HL-60 (cell line): Measurements from ENCODE around the gene DOK6.

ENCODE experiments used
- DNase-seq, 2 experiments: peaks; one replicate each; pipeline ENCODE4 v3.0.0-alpha.2; 2010 to 2020; ENCODE audit warnings: low read depth in 1 of 2, low spot score in 1 of 2
- H3K27ac ChIP-seq: fragments of 250-450 bp; sonication (Bioruptor Pico); replicated peaks from 2 replicates; pipeline ENCODE4 v1.5.1; 2020; ENCODE audit warnings: mild to moderate bottlenecking, moderate library complexity
- H3K27me3 ChIP-seq: fragments of 250-450 bp; sonication (Bioruptor Pico); 2 replicates; pipeline ENCODE4 v1.5.1; 2021; ENCODE audit warnings: mild to moderate bottlenecking, moderate library complexity; ENCODE audit not compliant: insufficient read depth, poor library complexity, severe bottlenecking
- H3K4me3 ChIP-seq: replicated peaks from 2 replicates; pipeline ENCODE4 v1.5.1; 2011; ENCODE audit warnings: mild to moderate bottlenecking, control low read depth, low read length; ENCODE audit not compliant: insufficient read depth
- CTCF ChIP-seq: IDR thresholded peaks from one replicate; pipeline ENCODE4 v1.5.1; 2011; ENCODE audit warnings: low read length, control low read depth, inconsistent platforms; ENCODE audit not compliant: insufficient read depth
- GABPA ChIP-seq: IDR thresholded peaks from 2 replicates; pipeline ENCODE4 v1.6.1; 2012; ENCODE audit warnings: low read depth
- POLR2AphosphoS5 ChIP-seq: IDR thresholded peaks from 2 replicates; pipeline ENCODE4 v1.6.1; 2012; ENCODE audit warnings: low read depth
- REST ChIP-seq: IDR thresholded peaks from 2 replicates; pipeline ENCODE4 v1.6.1; 2012; ENCODE audit warnings: low read depth; ENCODE audit not compliant: insufficient replicate concordance
- SPI1 ChIP-seq: IDR thresholded peaks from 2 replicates; pipeline ENCODE4 v1.6.1; 2012; ENCODE audit warnings: low read depth, mild to moderate bottlenecking, borderline replicate concordance

Gene DOK6

GRCh38 chr18:69890558-69890957, 489.9 kb downstream of the DOK6 start:
- H3K4me3 ChIP-seq = no peak overlapping the region
- TF ChIP-seq REST (no peak), POLR2AphosphoS5 (no peak), GABPA (no peak), SPI1 (no peak), CTCF (no peak)
- no peak for DNase-seq
- H3K27me3 ChIP-seq = no peaks in the 10 kb centered on the region
- no peak overlapping the region for H3K27ac ChIP-seq

DNA sequence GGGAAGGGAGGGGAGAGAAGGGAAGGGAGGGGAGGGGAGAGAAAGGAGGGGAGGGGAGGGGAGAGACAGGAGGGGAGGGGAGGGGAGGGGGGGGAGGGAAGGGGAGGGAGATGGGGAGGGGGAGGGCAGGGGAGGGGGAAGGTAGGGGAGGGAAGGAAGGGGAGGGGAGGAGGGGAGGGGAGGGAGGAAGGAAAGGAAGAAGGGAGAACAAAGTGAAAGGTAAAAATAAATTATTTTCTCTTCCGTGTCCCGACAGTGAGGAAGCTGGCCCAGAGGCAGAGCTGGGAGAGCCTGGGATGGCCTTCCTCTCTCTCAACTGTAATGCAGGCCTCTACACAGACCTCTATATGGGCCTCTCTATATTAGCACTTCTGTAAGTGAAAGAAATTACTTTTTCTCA, 493.8 kb downstream of the DOK6 start:
- no peak for TF ChIP-seq CTCF
- no peak for TF ChIP-seq GABPA
- TF ChIP-seq POLR2AphosphoS5 = no peak
- TF ChIP-seq SPI1 = no peak
- TF ChIP-seq REST = no peak
- Histone ChIP-seq H3K27ac (no peak overlapping the region), H3K4me3 (no peak overlapping the region), H3K27me3 (no peaks in the 10 kb centered on the region)
- DNase-seq = no peak

DNA sequence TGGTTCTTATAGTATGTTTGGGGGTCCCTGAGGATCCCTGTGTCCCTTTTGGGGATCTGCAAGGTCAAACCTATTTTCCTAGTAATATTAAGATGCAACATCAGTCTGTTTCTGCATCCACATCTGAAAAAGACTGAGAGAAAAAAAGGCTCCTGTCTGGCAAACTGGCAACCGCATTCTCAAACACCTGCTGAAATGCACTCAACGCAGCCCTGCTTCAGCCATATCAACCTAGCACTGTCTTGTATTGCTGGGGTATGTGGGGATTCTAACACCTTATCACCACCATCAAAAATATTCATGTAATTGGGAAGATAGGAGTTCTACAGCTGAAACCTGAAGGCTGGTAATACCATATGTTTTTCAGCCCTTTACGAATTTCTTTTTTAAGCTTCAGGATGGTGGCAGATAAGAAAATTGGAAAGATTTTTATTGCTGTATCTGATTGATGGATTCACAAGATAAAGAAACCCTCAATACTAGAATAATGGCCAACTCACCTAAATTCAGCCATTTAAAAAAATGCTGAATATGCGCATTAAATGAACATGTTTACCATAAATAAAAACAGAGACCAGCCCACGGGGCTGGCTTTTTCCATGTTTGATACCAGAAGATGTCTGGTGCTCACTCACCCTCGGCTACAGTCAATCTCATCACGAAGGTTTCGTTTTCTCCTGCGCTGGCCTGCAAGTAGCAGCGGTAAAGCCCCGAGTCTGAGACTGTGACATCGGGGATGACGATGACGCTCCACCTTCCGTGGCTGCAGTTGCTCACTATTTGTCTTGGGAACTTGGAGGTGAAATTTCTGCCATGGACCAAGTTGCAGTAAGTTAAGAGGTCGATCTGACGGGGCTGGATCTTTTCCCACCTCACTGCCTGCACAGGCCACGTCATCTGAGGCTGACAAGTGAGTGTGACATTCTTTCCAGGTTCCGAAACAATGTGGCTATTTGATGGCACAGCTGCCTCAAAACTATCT, 494.7 kb downstream of the DOK6 start:
- Histone ChIP-seq H3K27ac (no peak overlapping the region), H3K4me3 (no peak overlapping the region), H3K27me3 (no peaks in the 10 kb centered on the region)
- TF ChIP-seq SPI1 (no peak), CTCF (no peak), REST (no peak), POLR2AphosphoS5 (no peak), GABPA (no peak)
- no peak for DNase-seq
